Measurements from ENCODE around the gene TENM4. TPM values are rescaled to one million over a fixed set of nuclear protein-coding genes. Genes with fewer than 3 reads are reported as not detected.

The TENM4 gene
- polyA plus RNA-seq, 1 donor from 2014 or later: not detected

DNA sequence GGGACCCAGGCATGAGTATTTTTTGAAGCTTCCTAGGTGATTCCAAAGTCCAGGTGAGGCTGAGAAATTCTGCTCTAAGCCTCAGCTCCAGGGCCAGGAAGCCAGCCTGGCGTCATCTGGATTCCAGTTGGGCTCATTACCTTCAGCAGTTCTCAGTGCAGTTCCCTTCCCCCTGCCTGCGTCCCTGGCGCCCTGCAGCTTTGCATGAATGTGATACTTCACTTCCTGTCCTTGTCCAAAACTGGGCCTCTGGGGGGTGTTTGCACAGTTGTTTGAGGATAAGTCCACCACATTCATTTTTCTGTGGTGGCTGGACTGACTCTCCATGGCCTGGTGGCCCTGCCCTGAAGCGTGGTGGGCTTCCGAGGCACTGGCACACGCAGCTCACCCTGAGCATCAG is 98.1 kb downstream of the TENM4 start:
- Mint-ChIP-seq H3K27me3 (no peaks in the 10 kb centered on the region), H3K4me1 (peaks cover 0 to 3% (median 0%) of the 10 kb centered on the region in 3 donors), H3K9me3 (peaks cover 0 to 2% (median 1%) of the 10 kb centered on the region in 3 donors), H3K36me3 (no peaks in the 10 kb centered on the region), H3K27ac (no peak overlapping the region), H3K4me3 (no peak overlapping the region)

- Mint-ChIP-seq H3K4me3 (no peak overlapping the region), H3K27me3 (no peaks in the 10 kb centered on the region), H3K36me3 (no peaks in the 10 kb centered on the region), H3K27ac (no peak overlapping the region), H3K9me3 (peaks cover 0 to 4% (median 1%) of the 10 kb centered on the region in 3 donors), H3K4me1 (peaks cover 0 to 3% (median 0%) of the 10 kb centered on the region in 3 donors)
Observed at GRCh38 chr11:79342236-79342635, 98.6 kb downstream of the TENM4 start.

GRCh38 chr11:79340535-79340934 is 100.3 kb downstream of the TENM4 start:
- no peak overlapping the region for H3K4me3 Mint-ChIP-seq
- H3K27me3 Mint-ChIP-seq: peaks cover 1% of the 10 kb centered on the region
- no peaks in the 10 kb centered on the region for H3K4me1 Mint-ChIP-seq
- H3K9me3 Mint-ChIP-seq: peaks cover 0 to 5% (median 1%) of the 10 kb centered on the region in 3 donors
- no peak overlapping the region for H3K27ac Mint-ChIP-seq
- H3K36me3 Mint-ChIP-seq: no peaks in the 10 kb centered on the region

GRCh38 chr11:79336797-79337517 is 103.9 kb downstream of the TENM4 start:
- no peak overlapping the region for H3K4me3 Mint-ChIP-seq
- no peak overlapping the region for H3K27ac Mint-ChIP-seq
- no peaks in the 10 kb centered on the region for H3K36me3 Mint-ChIP-seq
- H3K4me1 Mint-ChIP-seq: no peaks in the 10 kb centered on the region
- H3K9me3 Mint-ChIP-seq: peaks cover 0 to 4% (median 1%) of the 10 kb centered on the region in 3 donors
- peaks cover 3% of the 10 kb centered on the region for H3K27me3 Mint-ChIP-seq

GRCh38 chr11:79335681-79336080 is 105.1 kb downstream of the TENM4 start:
- Mint-ChIP-seq H3K4me1 (no peaks in the 10 kb centered on the region), H3K4me3 (no peak overlapping the region), H3K27me3 (peaks cover 3% of the 10 kb centered on the region), H3K9me3 (peaks cover 0 to 4% (median 0%) of the 10 kb centered on the region in 3 donors), H3K27ac (no peak overlapping the region), H3K36me3 (no peaks in the 10 kb centered on the region)

GRCh38 chr11:79333355-79333754 is 107.5 kb downstream of the TENM4 start:
- peaks cover 3% of the 10 kb centered on the region for H3K27me3 Mint-ChIP-seq
- peaks cover 0 to 4% (median 0%) of the 10 kb centered on the region in 3 donors for H3K9me3 Mint-ChIP-seq
- H3K4me3 Mint-ChIP-seq: no peak overlapping the region
- H3K27ac Mint-ChIP-seq: no peak overlapping the region
- H3K36me3 Mint-ChIP-seq: no peaks in the 10 kb centered on the region
- H3K4me1 Mint-ChIP-seq: no peaks in the 10 kb centered on the region

GRCh38 chr11:79332017-79332416 is 108.8 kb downstream of the TENM4 start:
- Mint-ChIP-seq H3K27me3 (peaks cover 3% of the 10 kb centered on the region), H3K4me3 (no peak overlapping the region), H3K4me1 (no peaks in the 10 kb centered on the region), H3K27ac (no peak overlapping the region), H3K9me3 (peaks cover 0 to 2% (median 0%) of the 10 kb centered on the region in 3 donors), H3K36me3 (no peaks in the 10 kb centered on the region)

DNA sequence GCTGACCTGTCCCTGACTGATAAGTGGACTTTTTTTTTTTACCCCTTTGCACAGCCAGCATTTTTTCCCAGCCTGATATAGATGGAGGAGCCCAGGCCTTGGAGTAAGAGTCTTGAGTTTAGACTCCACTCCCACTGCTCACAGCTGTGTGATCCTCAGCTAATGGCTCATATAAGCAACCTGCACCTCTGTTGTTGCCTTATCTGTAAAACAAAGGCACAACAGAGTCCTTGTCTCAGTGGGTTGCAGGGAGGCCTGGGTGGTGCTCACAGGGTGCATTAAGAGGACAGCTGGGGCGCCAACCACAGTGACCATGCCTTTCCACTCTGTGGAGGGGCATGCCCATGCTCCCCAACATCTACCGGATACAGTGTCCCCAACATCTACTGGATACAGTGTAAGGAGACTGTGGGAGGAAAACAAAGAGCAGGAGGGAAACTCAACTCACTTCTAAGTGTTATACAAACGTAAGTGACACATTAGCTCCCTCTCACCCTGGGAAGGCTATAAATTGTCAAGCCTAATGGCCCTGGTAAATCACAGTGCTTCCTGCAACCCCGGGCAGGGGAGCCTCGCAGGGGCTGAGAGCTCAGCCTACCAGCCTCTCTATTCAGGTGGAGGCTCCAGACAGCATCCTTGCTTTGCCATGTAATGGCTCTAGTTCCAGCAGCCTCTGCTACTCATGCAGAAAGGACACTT is 109.5 kb downstream of the TENM4 start:
- Mint-ChIP-seq H3K27ac (no peak overlapping the region), H3K27me3 (peaks cover 3% of the 10 kb centered on the region), H3K9me3 (peaks cover 0 to 2% (median 0%) of the 10 kb centered on the region in 3 donors), H3K4me1 (no peaks in the 10 kb centered on the region), H3K4me3 (no peak overlapping the region), H3K36me3 (no peaks in the 10 kb centered on the region)

DNA sequence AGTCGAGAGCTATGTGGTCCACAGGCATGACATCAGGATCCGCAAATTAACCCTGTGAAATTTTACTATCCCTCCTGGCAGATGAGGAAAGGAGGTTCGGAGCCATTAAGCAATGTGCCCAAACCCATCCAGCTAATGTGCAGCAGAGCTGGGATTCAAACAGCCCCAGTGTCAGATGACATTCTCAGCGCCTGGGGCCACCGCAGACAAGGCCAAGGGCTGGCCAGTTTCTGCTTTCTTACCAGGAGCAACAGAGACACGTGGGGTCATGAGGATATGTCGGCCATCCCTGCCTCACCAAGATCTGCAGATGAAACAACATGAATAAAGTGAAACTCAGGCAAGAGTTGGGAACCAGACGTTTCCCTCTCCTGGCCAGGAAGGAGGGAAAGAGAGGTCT is 110.2 kb downstream of the TENM4 start:
- Mint-ChIP-seq H3K9me3 (peaks cover 0 to 2% (median 0%) of the 10 kb centered on the region in 3 donors), H3K27ac (no peak overlapping the region), H3K27me3 (peaks cover 2% of the 10 kb centered on the region), H3K4me1 (no peaks in the 10 kb centered on the region), H3K36me3 (no peaks in the 10 kb centered on the region), H3K4me3 (no peak overlapping the region)

DNA sequence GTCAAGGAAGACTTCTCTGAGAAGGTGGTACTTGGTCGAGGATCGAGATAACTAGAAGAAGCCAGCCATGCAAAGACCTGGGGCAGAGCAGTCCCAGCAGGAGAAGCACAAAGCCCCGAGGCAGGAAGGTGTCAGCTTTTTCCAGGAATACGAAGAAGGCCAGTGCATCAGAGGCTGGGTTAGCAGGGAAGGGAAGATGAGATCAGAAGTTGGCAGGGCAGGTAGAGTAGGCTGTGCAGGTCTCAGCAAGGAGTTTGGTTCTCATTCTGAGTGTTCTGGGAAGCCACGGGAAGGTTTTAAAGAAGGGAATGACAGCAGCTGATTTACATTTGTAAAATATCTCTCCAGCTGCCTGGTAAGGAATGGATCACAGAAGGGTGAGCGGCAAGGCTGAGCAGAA is 111.3 kb downstream of the TENM4 start:
- Mint-ChIP-seq H3K4me1 (no peaks in the 10 kb centered on the region), H3K9me3 (no peaks in the 10 kb centered on the region), H3K27me3 (peaks cover 2% of the 10 kb centered on the region), H3K4me3 (no peak overlapping the region), H3K27ac (no peak overlapping the region), H3K36me3 (no peaks in the 10 kb centered on the region)

DNA sequence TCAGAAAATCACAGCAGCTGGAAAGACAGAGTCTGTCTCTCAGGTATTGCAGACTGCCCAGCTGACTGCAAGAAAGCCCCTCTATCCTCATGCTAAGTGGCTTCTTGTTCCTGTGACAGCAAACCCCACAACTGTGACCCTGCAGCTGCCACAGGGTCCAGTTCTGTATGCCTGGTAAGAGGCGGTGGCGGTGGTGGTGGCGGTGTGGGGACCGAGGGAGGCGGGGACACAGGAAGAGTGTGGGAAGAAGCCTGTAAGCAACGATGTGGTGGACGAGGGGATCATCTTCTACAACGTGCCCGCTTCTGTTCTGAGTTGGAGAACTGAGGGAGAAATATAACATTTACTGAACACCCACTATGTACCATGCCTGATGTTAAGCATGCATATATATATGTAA is 112.4 kb downstream of the TENM4 start:
- no peaks in the 10 kb centered on the region for H3K9me3 Mint-ChIP-seq
- no peaks in the 10 kb centered on the region for H3K36me3 Mint-ChIP-seq
- no peak overlapping the region for H3K27ac Mint-ChIP-seq
- peaks cover 2% of the 10 kb centered on the region for H3K27me3 Mint-ChIP-seq
- H3K4me1 Mint-ChIP-seq: no peaks in the 10 kb centered on the region
- H3K4me3 Mint-ChIP-seq: no peak overlapping the region

GRCh38 chr11:79325851-79326250 is 115.0 kb downstream of the TENM4 start:
- Mint-ChIP-seq H3K27ac (no peak overlapping the region), H3K27me3 (no peaks in the 10 kb centered on the region), H3K4me1 (no peaks in the 10 kb centered on the region), H3K9me3 (no peaks in the 10 kb centered on the region), H3K36me3 (no peaks in the 10 kb centered on the region), H3K4me3 (no peak overlapping the region)

- no peak overlapping the region for H3K4me3 Mint-ChIP-seq
- H3K4me1 Mint-ChIP-seq: no peaks in the 10 kb centered on the region
- no peaks in the 10 kb centered on the region for H3K36me3 Mint-ChIP-seq
- H3K27me3 Mint-ChIP-seq: no peaks in the 10 kb centered on the region
- H3K9me3 Mint-ChIP-seq: no peaks in the 10 kb centered on the region
- no peak overlapping the region for H3K27ac Mint-ChIP-seq
Observed at GRCh38 chr11:79321263-79321662, 119.6 kb downstream of the TENM4 start.

DNA sequence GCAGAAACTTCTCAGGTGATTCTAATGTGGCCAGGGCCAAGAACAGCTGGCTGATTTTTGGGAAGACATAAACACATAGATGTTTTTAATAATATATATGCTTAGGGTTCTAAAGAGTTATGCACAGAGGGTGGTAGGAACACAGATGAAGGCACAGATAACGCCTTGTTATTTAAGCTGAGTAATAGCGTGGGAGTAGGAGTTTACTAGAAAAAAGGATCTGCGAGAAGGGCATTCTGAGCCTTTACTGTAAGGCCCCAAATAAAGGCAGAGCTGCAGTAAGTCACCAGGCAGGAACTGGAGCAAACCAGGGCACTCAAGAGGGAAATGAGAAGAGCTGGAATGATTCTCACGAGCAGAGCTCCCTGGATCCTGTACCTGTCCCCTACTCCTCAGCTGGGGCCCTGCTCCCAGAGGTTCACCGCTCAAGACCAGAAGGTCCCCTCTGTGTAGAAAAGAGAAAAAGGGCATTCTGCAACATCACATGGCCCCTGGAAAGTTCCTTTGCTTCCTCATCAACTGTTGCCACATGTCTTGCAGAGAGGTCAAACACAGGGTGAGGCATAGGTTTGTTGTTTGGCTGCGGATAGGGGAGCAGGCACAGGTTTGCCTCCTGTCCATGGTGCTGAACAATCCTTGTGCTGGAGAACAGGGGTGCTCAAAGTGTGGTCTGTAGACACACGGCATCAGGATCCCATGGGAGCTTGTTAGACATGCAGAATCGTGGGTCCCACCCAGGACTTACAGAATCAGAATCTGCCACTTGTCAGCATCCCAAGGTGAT is 125.7 kb downstream of the TENM4 start:
- Mint-ChIP-seq H3K36me3 (no peaks in the 10 kb centered on the region), H3K27ac (no peak overlapping the region), H3K27me3 (peaks cover 2% of the 10 kb centered on the region), H3K4me3 (no peak overlapping the region), H3K4me1 (no peaks in the 10 kb centered on the region), H3K9me3 (no peaks in the 10 kb centered on the region)

DNA sequence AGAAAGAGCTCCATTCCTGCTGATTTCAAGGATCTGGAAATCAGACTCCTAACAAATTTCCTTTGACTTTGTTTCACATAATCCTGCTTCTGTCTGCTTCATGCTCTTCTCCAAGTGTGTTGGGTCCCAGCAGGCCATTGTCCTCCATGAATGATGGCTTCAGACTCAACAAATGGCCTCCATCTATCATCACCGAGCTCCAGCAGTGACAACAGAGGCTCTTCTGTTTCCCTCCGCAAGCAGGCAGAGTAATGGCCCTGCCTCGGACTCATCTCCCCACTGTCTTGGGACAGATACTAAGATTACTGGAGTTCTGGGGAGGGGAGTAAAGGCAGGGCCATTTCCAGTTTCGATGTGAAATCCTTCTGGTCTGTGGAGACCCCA is 127.3 kb downstream of the TENM4 start:
- Mint-ChIP-seq H3K27me3 (peaks cover 2% of the 10 kb centered on the region), H3K27ac (no peak overlapping the region), H3K4me1 (no peaks in the 10 kb centered on the region), H3K36me3 (no peaks in the 10 kb centered on the region), H3K4me3 (no peak overlapping the region), H3K9me3 (no peaks in the 10 kb centered on the region)

Measured in IgD-negative memory B cell (primary cell).